Sigmoid colon (tissue), 7 donors: Measurements from ENCODE around the gene CORT. TPM values are rescaled to one million over a fixed set of nuclear protein-coding genes. Genes with fewer than 3 reads are reported as not detected.

ENCODE experiments used
- DNase-seq: peaks from one replicate; pipeline ENCODE4 v3.0.0-alpha.2; 2019
- H3K27ac ChIP-seq, 4 donors: fragments of 200-600 bp; sonication (generic); one replicate each; pipeline ENCODE4 v1.5.1; 2016 to 2019; ENCODE audit warnings: mild to moderate bottlenecking in 1 of 4
- H3K27me3 ChIP-seq, 3 donors: fragments of 200-600 bp; sonication (generic); one replicate each; pipeline ENCODE4 v1.5.1; 2019; ENCODE audit warnings: mild to moderate bottlenecking in 1 of 3
- H3K36me3 ChIP-seq, 4 donors: fragments of 200-600 bp; sonication (generic); one replicate each; pipeline ENCODE4 v1.5.1; 2016 to 2019
- H3K4me1 ChIP-seq, 4 donors: fragments of 200-600 bp; sonication (generic); one replicate each; pipeline ENCODE4 v1.5.1; 2017 to 2019
- H3K4me3 ChIP-seq, 4 donors: fragments of 200-600 bp; sonication (generic); one replicate each; pipeline ENCODE4 v1.5.1; 2017 to 2019; ENCODE audit warnings: mild to moderate bottlenecking in 2 of 4, moderate library complexity in 1 of 4
- H3K9me3 ChIP-seq, 4 donors: fragments of 200-600 bp in 3 of 4; sonication (generic) in 3 of 4; one replicate each; pipeline versions ENCODE4 v1.5.1 to v1.6.1; 2013 to 2019
- CTCF ChIP-seq, 4 experiments: fragments of 450-650 bp in 3 of 4; fragments of 200-600 bp in 1 of 4; IDR thresholded peaks; one replicate each; pipeline ENCODE4 v1.5.1; 2016 to 2019; ENCODE audit warnings: antibody characterized with exemption in 4 of 4, mild to moderate bottlenecking in 3 of 4, moderate library complexity in 2 of 4
- EP300 ChIP-seq, 4 donors: sonication (generic); formaldehyde crosslinking; IDR thresholded peaks; one replicate each; pipeline ENCODE4 v1.6.1; 2017; ENCODE audit warnings: antibody characterized with exemption in 4 of 4
- POLR2A ChIP-seq, 2 donors: fragments of 450-650 bp; IDR thresholded peaks; one replicate each; pipeline ENCODE4 v1.6.1; 2016; ENCODE audit warnings: antibody characterized with exemption in 2 of 2, mild to moderate bottlenecking in 2 of 2, moderate library complexity in 2 of 2
- POLR2AphosphoS5 ChIP-seq, 4 donors: sonication (generic); formaldehyde crosslinking; IDR thresholded peaks; one replicate each; pipeline ENCODE4 v1.6.1; 2017; ENCODE audit warnings: antibody characterized with exemption in 4 of 4
- WGBS, 2 donors: extraction: QIAGEN DNeasy Blood & Tissue Kit; methylation state at CpG; one replicate each; pipeline ENCODE4 v1.1.7; 2013; 5-methylcytosine and 5-hydroxymethylcytosine counted together
- intact Hi-C: fragments of 100-400 bp; cut with DNase I; formaldehyde crosslinking; loops from one replicate; pipeline ENCODE4 v1.15.1; 2023
- polyA plus RNA-seq, 3 donors: library from polyadenylated mRNA; stranded (reverse); fragments of 200-250 nt; gene quantifications; one replicate each; pipeline ENCODE4 v1.2.3, GENCODE V29; 2013
- total RNA-seq, 4 donors: library from RNA; depleted of rRNA; stranded (reverse); fragments of >200 nt; gene quantifications; one replicate each; pipeline ENCODE4 v1.1.0, GENCODE V29; 2016
- donor health status: healthy with polysubstance abuse.
- donor health status: Bipolar disorder and iron deficiency.
- donor health status: healthy.

CORT gene
- total and polyA plus RNA-seq, 7 donors = 0.42 to 1.4 (median 0.90) TPM; not detected in 1

- TF ChIP-seq POLR2A (IDR thresholded peaks at IDR 0.05) (no peak), CTCF (IDR thresholded peaks at IDR 0.05) (no peak), POLR2AphosphoS5 (IDR thresholded peaks at IDR 0.05) (no peak), EP300 (IDR thresholded peaks at IDR 0.05) (no peak)
- DNase-seq = no peak
- 86 to 88% methylated on average over 21 of the region's 21 CpGs for WGBS, 2 donors
These were observed 454 bp downstream of the CORT start for GRCh38 chr1:10450156-10450814.

GRCh38 chr1:10450836-10451235 is 1.0 kb downstream of the CORT start:
- TF ChIP-seq POLR2AphosphoS5 (IDR thresholded peaks at IDR 0.05) (no peak), CTCF (IDR thresholded peaks at IDR 0.05) (no peak), POLR2A (IDR thresholded peaks at IDR 0.05) (no peak), EP300 (IDR thresholded peaks at IDR 0.05) (no peak)
- DNase-seq = no peak
- Histone ChIP-seq H3K27ac (no peak overlapping the region), H3K36me3 (no peaks in the 10 kb centered on the region), H3K27me3 (peaks cover 0 to 32% (median 14%) of the 10 kb centered on the region in 3 donors), H3K4me3 (no peak overlapping the region), H3K4me1 (peaks cover 0 to 12% (median 3%) of the 10 kb centered on the region in 4 donors), H3K9me3 (no peaks in the 10 kb centered on the region)
- WGBS, 2 donors = 55 to 64% methylated on average over 6 of the region's 6 CpGs
- intact Hi-C loops = no loop called here

More at GRCh38 chr1:10450156-10450814, 454 bp downstream of the CORT start:
- H3K36me3 ChIP-seq = no peaks in the 10 kb centered on the region
- H3K27me3 ChIP-seq = peaks cover 0 to 32% (median 14%) of the 10 kb centered on the region in 3 donors
- intact Hi-C loops = no loop called here
- H3K9me3 ChIP-seq = no peaks in the 10 kb centered on the region
- no peak overlapping the region for H3K27ac ChIP-seq
- peaks cover 0 to 12% (median 3%) of the 10 kb centered on the region in 4 donors for H3K4me1 ChIP-seq
- H3K4me3 ChIP-seq = no peak overlapping the region

GRCh38 chr1:10451287-10451686 is 1.5 kb downstream of the CORT start:
- DNase-seq = no peak
- Histone ChIP-seq H3K9me3 (no peaks in the 10 kb centered on the region), H3K4me1 (peaks cover 0 to 12% (median 3%) of the 10 kb centered on the region in 4 donors), H3K27ac (no peak overlapping the region), H3K4me3 (no peak overlapping the region), H3K27me3 (peaks cover 0 to 32% (median 14%) of the 10 kb centered on the region in 3 donors), H3K36me3 (no peaks in the 10 kb centered on the region)
- no peak for TF ChIP-seq POLR2AphosphoS5 (IDR thresholded peaks at IDR 0.05)
- TF ChIP-seq CTCF (IDR thresholded peaks at IDR 0.05) = no peak
- TF ChIP-seq EP300 (IDR thresholded peaks at IDR 0.05) = no peak
- TF ChIP-seq POLR2A (IDR thresholded peaks at IDR 0.05) = no peak
- intact Hi-C loops = no loop called here
- 25 to 30% methylated on average over 10 of the region's 10 CpGs for WGBS, 2 donors

GRCh38 chr1:10456048-10456447 is 6.2 kb downstream of the CORT start:
- TF ChIP-seq POLR2AphosphoS5 (IDR thresholded peaks at IDR 0.05) = no peak
- TF ChIP-seq POLR2A (IDR thresholded peaks at IDR 0.05) = no peak
- no peak for TF ChIP-seq EP300 (IDR thresholded peaks at IDR 0.05)
- TF ChIP-seq CTCF (IDR thresholded peaks at IDR 0.05) = no peak
- H3K27ac ChIP-seq = no peak overlapping the region
- H3K36me3 ChIP-seq = peaks cover 0 to 2% (median under 1%) of the 10 kb centered on the region in 4 donors
- H3K9me3 ChIP-seq = no peaks in the 10 kb centered on the region
- DNase-seq = no peak
- peaks cover 0 to 7% (median 0%) of the 10 kb centered on the region in 3 donors for H3K27me3 ChIP-seq
- H3K4me3 ChIP-seq = no peak overlapping the region
- H3K4me1 ChIP-seq = peaks cover 0 to 6% (median 3%) of the 10 kb centered on the region in 4 donors
- 92 to 93% methylated on average over 5 of the region's 5 CpGs for WGBS, 2 donors
- intact Hi-C loops = no loop called here
